WTC11 (cell line): ENCODE measurements around the gene METTL13. TPM values are rescaled to one million over a fixed set of nuclear protein-coding genes. Genes with fewer than 3 reads are reported as not detected.

Experiments used
- ATAC-seq: fragments of 200-7000 bp; cut with Tn5 transposase; 2 replicates; pipeline ENCODE4 v1.10.0; 2021; ENCODE audit warnings: mild to moderate bottlenecking, moderate library complexity
- CTCF ChIA-PET: fragments of 300-600 bp; sonication (Branson Sonifier 250); formaldehyde crosslinking; loops from one replicate; lab custom pipeline; 2021; ENCODE audit warnings: antibody characterized with exemption; lab: Charles Lee
- POLR2A ChIA-PET: fragments of 350-600 bp; sonication (Branson Sonifier 250); formaldehyde crosslinking; loops from one replicate; lab custom pipeline; 2021; ENCODE audit warnings: antibody characterized with exemption; lab: Charles Lee
- DNase-seq: peaks from one replicate; pipeline ENCODE4 v3.0.0; 2021; ENCODE audit warnings: low spot score
- H3K27ac Mint-ChIP-seq: 2 replicates; pipeline ENCODE4 v1.8.0; 2021; ENCODE audit warnings: mixed read lengths
- H3K27me3 Mint-ChIP-seq: 2 replicates; pipeline ENCODE4 v1.8.0; 2021; ENCODE audit warnings: low read depth, mild to moderate bottlenecking, moderate library complexity, mixed read lengths
- H3K36me3 Mint-ChIP-seq: 2 replicates; pipeline ENCODE4 v1.8.0; 2021; ENCODE audit warnings: mixed read lengths
- H3K4me1 Mint-ChIP-seq: 2 replicates; pipeline ENCODE4 v1.8.0; 2022; ENCODE audit warnings: mixed read lengths
- H3K4me3 Mint-ChIP-seq: 2 replicates; pipeline ENCODE4 v1.8.0; 2021; ENCODE audit warnings: mild to moderate bottlenecking, moderate library complexity, mixed read lengths
- H3K9me3 Mint-ChIP-seq: 2 replicates; pipeline ENCODE4 v1.8.0; 2021; ENCODE audit warnings: mixed read lengths
- ATF1 ChIP-seq: sonication (generic); formaldehyde crosslinking; IDR thresholded peaks from 2 replicates; pipeline ENCODE4 v1.8.1; 2023; ENCODE audit warnings: mild to moderate bottlenecking, moderate library complexity, missing genetic modification reagents
- CREB1 ChIP-seq: sonication (generic); formaldehyde crosslinking; IDR thresholded peaks from 2 replicates; pipeline ENCODE4 v1.8.0; 2023; ENCODE audit warnings: mild to moderate bottlenecking, missing genetic modification reagents
- CREM ChIP-seq: sonication (generic); formaldehyde crosslinking; IDR thresholded peaks from 2 replicates; pipeline ENCODE4 v1.8.1; 2022; ENCODE audit warnings: mild to moderate bottlenecking, missing genetic modification reagents, moderate library complexity
- E2F4 ChIP-seq: sonication (generic); formaldehyde crosslinking; IDR thresholded peaks from 2 replicates; pipeline ENCODE4 v1.8.1; 2022; ENCODE audit warnings: low read depth, mild to moderate bottlenecking, moderate library complexity, missing genetic modification reagents, borderline replicate concordance
- GTF2I ChIP-seq: fragments of 250-450 bp; sonication (Bioruptor Pico); conservative IDR thresholded peaks from 2 replicates; pipeline ENCODE4 v1.4.0; 2021; ENCODE audit warnings: mild to moderate bottlenecking
- HMGA2 ChIP-seq: fragments of 250-450 bp; sonication (Bioruptor Pico); IDR thresholded peaks from 2 replicates; pipeline ENCODE4 v1.4.0; 2021; ENCODE audit warnings: mild to moderate bottlenecking, moderate library complexity
- MLX ChIP-seq: sonication (generic); formaldehyde crosslinking; IDR thresholded peaks from 2 replicates; pipeline ENCODE4 v1.8.1; 2023; ENCODE audit warnings: mild to moderate bottlenecking, missing genetic modification reagents, moderate library complexity
- NFE2L1 ChIP-seq: sonication (generic); formaldehyde crosslinking; IDR thresholded peaks from 2 replicates; pipeline ENCODE4 v1.8.1; 2023; ENCODE audit warnings: missing genetic modification reagents
- NR1H2 ChIP-seq: sonication (generic); formaldehyde crosslinking; IDR thresholded peaks from 2 replicates; pipeline ENCODE4 v1.9.0; 2021; ENCODE audit warnings: mild to moderate bottlenecking, moderate library complexity, missing genetic modification reagents
- NR2C2 ChIP-seq: sonication (generic); formaldehyde crosslinking; IDR thresholded peaks from 2 replicates; pipeline ENCODE4 v1.8.0; 2022; ENCODE audit warnings: mild to moderate bottlenecking, missing genetic modification reagents
- PREB ChIP-seq: sonication (generic); formaldehyde crosslinking; IDR thresholded peaks from 2 replicates; pipeline ENCODE4 v1.8.1; 2022; ENCODE audit warnings: mild to moderate bottlenecking, missing genetic modification reagents, moderate library complexity, borderline replicate concordance
- PRRX2 ChIP-seq: fragments of 250-450 bp; sonication (Bioruptor Pico); IDR thresholded peaks from 2 replicates; pipeline ENCODE4 v1.8.0; 2021; ENCODE audit warnings: mild to moderate bottlenecking
- RELA ChIP-seq: sonication (generic); formaldehyde crosslinking; IDR thresholded peaks from 2 replicates; pipeline ENCODE4 v1.8.1; 2022; ENCODE audit warnings: missing genetic modification reagents, mild to moderate bottlenecking, borderline replicate concordance
- SMAD3 ChIP-seq: sonication (generic); formaldehyde crosslinking; IDR thresholded peaks from 2 replicates; pipeline ENCODE4 v1.8.0; 2022; ENCODE audit warnings: missing genetic modification reagents, mild to moderate bottlenecking, borderline replicate concordance
- SP1 ChIP-seq: sonication (generic); formaldehyde crosslinking; conservative IDR thresholded peaks from 2 replicates; pipeline ENCODE4 v1.8.1; 2022; ENCODE audit warnings: missing genetic modification reagents
- STAT6 ChIP-seq: sonication (generic); formaldehyde crosslinking; conservative IDR thresholded peaks from 2 replicates; pipeline ENCODE4 v1.8.1; 2023; ENCODE audit warnings: mild to moderate bottlenecking, low read depth, missing genetic modification reagents, moderate library complexity
- ZNF423 ChIP-seq: fragments of 250-450 bp; sonication (Bioruptor Pico); IDR thresholded peaks from 2 replicates; pipeline ENCODE4 v2.1.2; 2022; ENCODE audit warnings: mild to moderate bottlenecking, moderate library complexity
- total RNA-seq: library from RNA; stranded (reverse); gene quantifications from 3 replicates; pipeline ENCODE4 v1.2.3, GENCODE V29; 2021
- TF ChIP-seq, protein P1 (sequence below): sonication (generic); formaldehyde crosslinking; IDR thresholded peaks from 2 replicates; pipeline ENCODE4 v1.8.1; 2023; ENCODE audit warnings: mild to moderate bottlenecking, missing genetic modification reagents, moderate library complexity
- TF ChIP-seq, protein P2 (sequence below): fragments of 200-600 bp; IDR thresholded peaks from 2 replicates; pipeline ENCODE4 v1.8.0; 2022; ENCODE audit warnings: antibody characterized with exemption

The METTL13 gene
- total RNA-seq, 1 experiment from 2014 or later: 46.5 TPM

GRCh38 chr1:171754353-171754705, 27.1 kb upstream of the METTL13 start:
- ChIA-PET CTCF (interaction anchor here (0.6 to 1.5 kb wide), 4 partner anchors 11 to 110 kb away, joined by 3 to 5 read pairs (median 3); no protein-coding TSS in a partner anchor), POLR2A (interaction anchor here (1.3 kb wide), 1 partner anchor 24 kb away, joined by 3 read pairs; no protein-coding TSS in a partner anchor)
- H3K4me3 Mint-ChIP-seq: no peak overlapping the region; the same call in 1 of the 2 replicates
- peak overlapping the region; percentile 81 for H3K27ac Mint-ChIP-seq
- ATAC-seq (peak; percentile 81), DNase-seq (no peak)
- H3K4me1 Mint-ChIP-seq: peaks cover 16% of the 10 kb centered on the region
- H3K9me3 Mint-ChIP-seq: peaks cover 34% of the 10 kb centered on the region
- TF ChIP-seq HMGA2: no peak
- TF ChIP-seq MLX (CRISPR knock-in tag): no peak
- no peak for TF ChIP-seq NR1H2 (CRISPR knock-in tag)
- no peak for TF ChIP-seq STAT6 (CRISPR knock-in tag)
- no peak for TF ChIP-seq GTF2I
- TF ChIP-seq, protein P1, sequence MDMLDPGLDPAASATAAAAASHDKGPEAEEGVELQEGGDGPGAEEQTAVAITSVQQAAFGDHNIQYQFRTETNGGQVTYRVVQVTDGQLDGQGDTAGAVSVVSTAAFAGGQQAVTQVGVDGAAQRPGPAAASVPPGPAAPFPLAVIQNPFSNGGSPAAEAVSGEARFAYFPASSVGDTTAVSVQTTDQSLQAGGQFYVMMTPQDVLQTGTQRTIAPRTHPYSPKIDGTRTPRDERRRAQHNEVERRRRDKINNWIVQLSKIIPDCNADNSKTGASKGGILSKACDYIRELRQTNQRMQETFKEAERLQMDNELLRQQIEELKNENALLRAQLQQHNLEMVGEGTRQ (CRISPR knock-in tag): no peak
- TF ChIP-seq CREM (CRISPR knock-in tag): no peak
- peaks cover 21% of the 10 kb centered on the region for H3K36me3 Mint-ChIP-seq
- peaks cover 3% of the 10 kb centered on the region for H3K27me3 Mint-ChIP-seq

DNA sequence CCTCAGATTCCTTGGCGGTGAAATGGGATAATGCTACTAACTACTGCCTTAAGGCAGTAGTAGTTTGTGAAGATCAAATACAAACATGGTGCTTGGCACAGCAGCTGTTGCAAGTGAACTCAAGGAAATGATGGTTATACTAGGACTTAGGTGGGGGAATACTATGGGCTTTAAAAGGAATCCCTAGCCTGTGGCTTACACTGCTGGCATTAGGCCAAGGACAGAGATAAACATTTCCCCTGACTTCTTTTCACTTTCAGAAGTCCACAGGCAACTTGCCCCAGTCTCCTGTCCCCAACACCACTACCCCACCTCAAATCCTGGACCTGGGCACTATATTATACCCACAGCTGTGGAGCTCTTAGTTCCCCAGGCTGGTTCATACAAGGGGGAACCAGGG, 26.5 kb upstream of the METTL13 start:
- peaks cover 34% of the 10 kb centered on the region for H3K9me3 Mint-ChIP-seq
- ChIA-PET POLR2A (interaction anchor here (1.3 kb wide), 1 partner anchor 24 kb away, joined by 3 read pairs; no protein-coding TSS in a partner anchor), CTCF (interaction anchor here (1.1 to 1.5 kb wide), 3 partner anchors 11 to 45 kb away, joined by 3 to 4 read pairs (median 3); no protein-coding TSS in a partner anchor)
- H3K4me3 Mint-ChIP-seq: no peak overlapping the region
- no peak for TF ChIP-seq CREB1 (CRISPR knock-in tag)
- TF ChIP-seq ATF1 (CRISPR knock-in tag): no peak
- TF ChIP-seq PREB (CRISPR knock-in tag): no peak
- no peak for TF ChIP-seq SP1
- TF ChIP-seq SMAD3 (CRISPR knock-in tag): no peak
- TF ChIP-seq NR1H2 (CRISPR knock-in tag): no peak
- TF ChIP-seq NR2C2 (CRISPR knock-in tag): no peak
- no peak for TF ChIP-seq NFE2L1 (CRISPR knock-in tag)
- no peak for TF ChIP-seq RELA (CRISPR knock-in tag)
- TF ChIP-seq, protein P2, sequence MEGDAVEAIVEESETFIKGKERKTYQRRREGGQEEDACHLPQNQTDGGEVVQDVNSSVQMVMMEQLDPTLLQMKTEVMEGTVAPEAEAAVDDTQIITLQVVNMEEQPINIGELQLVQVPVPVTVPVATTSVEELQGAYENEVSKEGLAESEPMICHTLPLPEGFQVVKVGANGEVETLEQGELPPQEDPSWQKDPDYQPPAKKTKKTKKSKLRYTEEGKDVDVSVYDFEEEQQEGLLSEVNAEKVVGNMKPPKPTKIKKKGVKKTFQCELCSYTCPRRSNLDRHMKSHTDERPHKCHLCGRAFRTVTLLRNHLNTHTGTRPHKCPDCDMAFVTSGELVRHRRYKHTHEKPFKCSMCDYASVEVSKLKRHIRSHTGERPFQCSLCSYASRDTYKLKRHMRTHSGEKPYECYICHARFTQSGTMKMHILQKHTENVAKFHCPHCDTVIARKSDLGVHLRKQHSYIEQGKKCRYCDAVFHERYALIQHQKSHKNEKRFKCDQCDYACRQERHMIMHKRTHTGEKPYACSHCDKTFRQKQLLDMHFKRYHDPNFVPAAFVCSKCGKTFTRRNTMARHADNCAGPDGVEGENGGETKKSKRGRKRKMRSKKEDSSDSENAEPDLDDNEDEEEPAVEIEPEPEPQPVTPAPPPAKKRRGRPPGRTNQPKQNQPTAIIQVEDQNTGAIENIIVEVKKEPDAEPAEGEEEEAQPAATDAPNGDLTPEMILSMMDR: no peak
- TF ChIP-seq ZNF423 (CRISPR knock-in tag): no peak
- no peak for TF ChIP-seq PRRX2 (CRISPR knock-in tag)
- no peak for TF ChIP-seq E2F4 (CRISPR knock-in tag)
- peaks cover 16% of the 10 kb centered on the region for H3K4me1 Mint-ChIP-seq
- H3K27me3 Mint-ChIP-seq: peaks cover 3% of the 10 kb centered on the region
- H3K27ac Mint-ChIP-seq: no peak overlapping the region
- DNase-seq (no peak), ATAC-seq (no peak)
- peaks cover 21% of the 10 kb centered on the region for H3K36me3 Mint-ChIP-seq
